ENCODE measurements around the gene SCN4A.
A peak's percentile ranks its signal among the peaks of the same experiment; 100 is the strongest.
"Not testable (repeated sequence)": the region's sequence is repeated elsewhere in the genome, so short reads cannot be mapped to it uniquely, and the experiment has no call there.

The SCN4A gene

GRCh38 chr17:63889026-63889848 is 83.5 kb downstream of the SCN4A start:
- H3K4me3 ChIP-seq (ENCODE audit: low read depth, low read length) = not testable (repeated sequence)
- peak; percentile 39; the same call in 1 of the 2 replicates for TF ChIP-seq CTCF (IDR thresholded peaks at IDR 0.05; ENCODE audit: low read depth, low read length)
